SU-DHL-6 (cell line): ENCODE data around the gene GNAQ.

ENCODE experiments used
- H2AFZ ChIP-seq: fragments of 200-600 bp; sonication (generic); 2 replicates; pipeline ENCODE4 v1.6.1; 2014; ENCODE audit warnings: low read depth, mild to moderate bottlenecking, moderate library complexity, mixed read lengths, antibody characterized with exemption, low read length; ENCODE audit not compliant: severe bottlenecking
- H3F3A ChIP-seq: fragments of 200-600 bp; shearing (Covaris generic); 2 replicates; pipeline ENCODE4 v1.6.0; 2016; ENCODE audit warnings: antibody characterized with exemption, mild to moderate bottlenecking; ENCODE audit not compliant: insufficient read depth
- H3K27ac ChIP-seq: fragments of 200-600 bp; sonication (generic); 2 replicates; pipeline ENCODE4 v1.5.1; 2016; ENCODE audit warnings: low read depth, mild to moderate bottlenecking, low read length, moderate library complexity, mixed read lengths
- H3K27me3 ChIP-seq: fragments of 200-600 bp; sonication (generic), shearing (Covaris generic); 2 replicates; pipeline ENCODE4 v1.6.0; 2014; ENCODE audit warnings: mild to moderate bottlenecking, low read length
- H3K36me3 ChIP-seq: fragments of 200-600 bp; sonication (generic); 2 replicates; pipeline ENCODE4 v1.6.1; 2014; ENCODE audit warnings: mild to moderate bottlenecking, low read length, mixed read lengths
- H3K4me2 ChIP-seq: fragments of 300-600, 200-600 bp; shearing (Covaris generic), sonication (generic); 2 replicates; pipeline ENCODE4 v1.6.0; 2014; ENCODE audit warnings: low read length, low read depth, mild to moderate bottlenecking; ENCODE audit not compliant: poor library complexity, severe bottlenecking
- H3K4me3 ChIP-seq: fragments of 200-600 bp; sonication (generic); 2 replicates; pipeline ENCODE4 v1.5.1; 2014; ENCODE audit warnings: antibody characterized with exemption, low read length, mild to moderate bottlenecking, mixed read lengths; ENCODE audit not compliant: insufficient read depth, poor library complexity, severe bottlenecking
- H3K79me2 ChIP-seq: fragments of 200-600 bp; sonication (generic); 2 replicates; pipeline ENCODE4 v1.6.1; 2014; ENCODE audit warnings: mild to moderate bottlenecking, low read length, moderate library complexity; ENCODE audit not compliant: insufficient read depth
- H3K9ac ChIP-seq: fragments of 200-600 bp; sonication (generic); 2 replicates; pipeline ENCODE4 v1.7.0; 2014; ENCODE audit warnings: mild to moderate bottlenecking, low read length
- H3K9me2 ChIP-seq: fragments of 200-600 bp; sonication (generic); replicated peaks from 2 replicates; pipeline ENCODE4 v1.6.1; 2014; ENCODE audit warnings: low read length; ENCODE audit not compliant: insufficient read depth
- H3K9me3 ChIP-seq: fragments of 200-600 bp; sonication (generic); 2 replicates; pipeline ENCODE4 v1.6.1; 2014; ENCODE audit warnings: low read length, mixed read lengths; ENCODE audit not compliant: insufficient read depth
- H4K20me1 ChIP-seq: fragments of 200-600 bp; sonication (generic); 2 replicates; pipeline ENCODE4 v1.6.1; 2014; ENCODE audit warnings: low read depth, mild to moderate bottlenecking, antibody characterized with exemption, low read length, moderate library complexity, mixed read lengths
- CTCF ChIP-seq: fragments of 200-600 bp; sonication (generic); IDR thresholded peaks from one replicate; pipeline ENCODE4 v1.5.1; 2017; ENCODE audit warnings: antibody characterized with exemption, mild to moderate bottlenecking, low read length, moderate library complexity; ENCODE audit not compliant: insufficient read depth, poor library complexity, severe bottlenecking
- EZH2phosphoT487 ChIP-seq: fragments of 200-600 bp; sonication (generic), shearing (Covaris generic); conservative IDR thresholded peaks from 2 replicates; pipeline ENCODE4 v1.6.1; 2018; ENCODE audit warnings: mild to moderate bottlenecking, antibody characterized with exemption, low read length, moderate library complexity, mixed read lengths

Gene GNAQ

GRCh38 chr9:77838986-77839385 lies 192.6 kb downstream of the GNAQ start:
- H3K9me2 ChIP-seq: no peaks in the 10 kb centered on the region
- no peaks in the 10 kb centered on the region for H3F3A ChIP-seq
- no peaks in the 10 kb centered on the region for H3K79me2 ChIP-seq
- H3K27ac ChIP-seq: no peak overlapping the region
- H4K20me1 ChIP-seq: no peaks in the 10 kb centered on the region
- no peaks in the 10 kb centered on the region for H3K27me3 ChIP-seq
- no peaks in the 10 kb centered on the region for H3K36me3 ChIP-seq
- no peaks in the 10 kb centered on the region for H3K9me3 ChIP-seq
- H3K9ac ChIP-seq: no peak overlapping the region
- no peak overlapping the region for H2AFZ ChIP-seq
- TF ChIP-seq EZH2phosphoT487 (no peak), CTCF (no peak)
- no peak overlapping the region for H3K4me2 ChIP-seq
- H3K4me3 ChIP-seq: no peak overlapping the region

- H3K4me3 ChIP-seq: no peak overlapping the region
- H3F3A ChIP-seq: no peaks in the 10 kb centered on the region
- H3K27me3 ChIP-seq: no peaks in the 10 kb centered on the region
- no peaks in the 10 kb centered on the region for H3K9me2 ChIP-seq
- no peaks in the 10 kb centered on the region for H3K79me2 ChIP-seq
- TF ChIP-seq EZH2phosphoT487: no peak
- no peak for TF ChIP-seq CTCF
- H3K9ac ChIP-seq: no peak overlapping the region
- no peaks in the 10 kb centered on the region for H4K20me1 ChIP-seq
- no peak overlapping the region for H2AFZ ChIP-seq
- no peak overlapping the region for H3K4me2 ChIP-seq
- H3K27ac ChIP-seq: no peak overlapping the region
- H3K36me3 ChIP-seq: no peaks in the 10 kb centered on the region
- H3K9me3 ChIP-seq: no peaks in the 10 kb centered on the region
These were observed 196.6 kb downstream of the GNAQ start for GRCh38 chr9:77834898-77835488.

- H3K9me3 ChIP-seq: no peaks in the 10 kb centered on the region
- no peaks in the 10 kb centered on the region for H3K36me3 ChIP-seq
- no peak overlapping the region for H3K27ac ChIP-seq
- no peaks in the 10 kb centered on the region for H3K9me2 ChIP-seq
- H3K9ac ChIP-seq: no peak overlapping the region
- H4K20me1 ChIP-seq: no peaks in the 10 kb centered on the region
- H2AFZ ChIP-seq: no peak overlapping the region
- H3F3A ChIP-seq: no peaks in the 10 kb centered on the region
- H3K79me2 ChIP-seq: no peaks in the 10 kb centered on the region
- no peaks in the 10 kb centered on the region for H3K27me3 ChIP-seq
- H3K4me2 ChIP-seq: no peak overlapping the region
- TF ChIP-seq CTCF (no peak), EZH2phosphoT487 (no peak)
- H3K4me3 ChIP-seq: no peak overlapping the region
These were observed 197.8 kb downstream of the GNAQ start for GRCh38 chr9:77833561-77834429.
